Measurements from ENCODE around the gene MYH14. TPM values are rescaled to one million over a fixed set of nuclear protein-coding genes. Genes with fewer than 3 reads are reported as not detected.

The MYH14 gene
- total RNA-seq, 4 donors from 2014 or later, result 139 to 475 (median 333) TPM

GRCh38 chr19:50272263-50272897 is 69.0 kb downstream of the MYH14 start:
- H3K4me3 ChIP-seq, result no peak overlapping the region
- H3K27me3 ChIP-seq, result no peaks in the 10 kb centered on the region
- no peak for TF ChIP-seq CTCF (IDR thresholded peaks at IDR 0.05)
- no peak for TF ChIP-seq POLR2A (IDR thresholded peaks at IDR 0.05)
- no peaks in the 10 kb centered on the region for H3K9me3 ChIP-seq
- no peak overlapping the region for H3K27ac ChIP-seq
- peaks cover 0 to 85% (median 0%) of the 10 kb centered on the region in 3 donors for H3K36me3 ChIP-seq
- no peaks in the 10 kb centered on the region for H3K4me1 ChIP-seq
- DNase-seq, result no peak

DNA sequence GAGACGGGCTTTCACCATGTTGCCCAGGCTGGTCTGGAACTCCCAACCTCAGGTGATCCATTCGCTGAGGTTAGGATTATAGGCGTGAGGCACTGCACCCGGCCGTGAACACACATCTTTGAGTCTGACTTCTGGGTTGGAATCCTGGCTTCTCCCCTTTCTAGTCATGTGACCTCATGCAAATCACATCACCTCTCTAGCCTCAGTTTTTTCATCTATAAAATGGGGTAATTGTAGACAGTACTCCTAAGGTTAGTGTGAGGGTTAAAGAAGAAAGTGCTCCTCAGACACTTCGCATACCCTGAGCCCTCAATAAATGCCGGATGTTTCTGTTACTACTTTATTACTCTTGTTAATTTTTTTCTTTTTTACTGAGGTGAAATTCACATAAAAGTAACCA is 70.4 kb downstream of the MYH14 start:
- DNase-seq, result no peak
- Histone ChIP-seq H3K4me1 (no peaks in the 10 kb centered on the region), H3K36me3 (peaks cover 0 to 87% (median 0%) of the 10 kb centered on the region in 3 donors), H3K27me3 (no peaks in the 10 kb centered on the region), H3K27ac (no peak overlapping the region), H3K4me3 (no peak overlapping the region), H3K9me3 (no peaks in the 10 kb centered on the region)
- TF ChIP-seq POLR2A (IDR thresholded peaks at IDR 0.05) (no peak), CTCF (IDR thresholded peaks at IDR 0.05) (no peak)

GRCh38 chr19:50275577-50276368 is 72.4 kb downstream of the MYH14 start:
- Histone ChIP-seq H3K36me3 (peaks cover 0 to 88% (median 0%) of the 10 kb centered on the region in 3 donors), H3K27me3 (no peaks in the 10 kb centered on the region), H3K9me3 (no peaks in the 10 kb centered on the region), H3K27ac (no peak overlapping the region), H3K4me3 (no peak overlapping the region), H3K4me1 (no peaks in the 10 kb centered on the region)
- no peak for DNase-seq
- no peak for TF ChIP-seq POLR2A (IDR thresholded peaks at IDR 0.05)
- TF ChIP-seq CTCF (IDR thresholded peaks at IDR 0.05), result no peak

GRCh38 chr19:50276370-50277063 is 73.1 kb downstream of the MYH14 start:
- no peak for DNase-seq
- no peak for TF ChIP-seq CTCF (IDR thresholded peaks at IDR 0.05)
- no peak for TF ChIP-seq POLR2A (IDR thresholded peaks at IDR 0.05)

DNA sequence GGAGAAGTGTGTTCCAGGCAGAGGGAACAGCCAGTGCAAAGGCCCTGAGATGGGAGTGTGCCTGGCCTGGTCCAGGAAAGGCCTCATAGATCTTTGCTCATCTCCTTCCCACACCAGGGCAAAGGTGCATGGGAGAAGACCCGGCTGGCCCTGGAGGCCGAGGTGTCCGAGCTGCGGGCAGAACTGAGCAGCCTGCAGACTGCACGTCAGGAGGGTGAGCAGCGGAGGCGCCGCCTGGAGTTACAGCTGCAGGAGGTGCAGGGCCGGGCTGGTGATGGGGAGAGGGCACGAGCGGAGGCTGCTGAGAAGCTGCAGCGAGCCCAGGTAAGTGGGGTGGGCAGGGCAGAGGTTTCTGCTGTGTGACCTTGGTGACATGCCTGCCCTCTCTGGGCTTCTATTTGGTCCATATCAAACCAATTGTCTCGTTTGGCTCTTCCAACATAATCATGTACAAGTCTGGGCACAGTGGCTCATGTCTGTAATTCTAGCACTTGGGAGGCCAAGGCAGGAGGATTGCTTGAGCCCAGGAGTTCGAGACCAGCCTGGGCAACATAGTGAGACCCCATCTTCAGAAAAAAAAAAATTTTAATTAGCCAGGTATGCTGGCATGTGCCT is 74.7 kb downstream of the MYH14 start:
- Histone ChIP-seq H3K4me3 (no peak overlapping the region), H3K4me1 (no peaks in the 10 kb centered on the region), H3K9me3 (no peaks in the 10 kb centered on the region), H3K36me3 (peaks cover 0 to 84% (median 0%) of the 10 kb centered on the region in 3 donors), H3K27me3 (no peaks in the 10 kb centered on the region), H3K27ac (no peak overlapping the region)
- DNase-seq, result no peak
- TF ChIP-seq POLR2A (IDR thresholded peaks at IDR 0.05), result no peak
- TF ChIP-seq CTCF (IDR thresholded peaks at IDR 0.05), result no peak

More at GRCh38 chr19:50276370-50277063, 73.1 kb downstream of the MYH14 start:
- H3K4me1 ChIP-seq, result no peaks in the 10 kb centered on the region
- H3K27ac ChIP-seq, result no peak overlapping the region
- H3K36me3 ChIP-seq, result peaks cover 0 to 88% (median 0%) of the 10 kb centered on the region in 3 donors
- H3K9me3 ChIP-seq, result no peaks in the 10 kb centered on the region
- H3K4me3 ChIP-seq, result no peak overlapping the region
- H3K27me3 ChIP-seq, result no peaks in the 10 kb centered on the region
